Mesenteric fat pad (tissue), 1 donor: ENCODE measurements around the gene CCIN. TPM values are rescaled to one million over a fixed set of nuclear protein-coding genes. Genes with fewer than 3 reads are reported as not detected.

Experiments used
- DNase-seq: peaks from one replicate; pipeline ENCODE4 v3.0.0-alpha.2; 2020; ENCODE audit warnings: low spot score
- total RNA-seq: library from RNA; stranded (reverse); fragmentation: NEBNext Ultra II Directional; extraction: Animal tissue kit (Norgen Biotek cat#: 25700); gene quantifications from one replicate; pipeline ENCODE4 v1.2.1, GENCODE V29; 2021
- donor health status: DM: yes; HTN: yes; CAD: no.

Gene CCIN
- total RNA-seq, 1 donor from 2014 or later, result 0.87 TPM

- no peak for DNase-seq
These were observed 20.8 kb downstream of the CCIN start for GRCh38 chr9:36189976-36190375.

GRCh38 chr9:36190388-36191289, 21.5 kb downstream of the CCIN start, which contains the start of gene CLTA:
Gene CLTA, plus strand, starts transcription at chr9:36190921. Its CDS starts 136 bp downstream, at chr9:36191057.
- DNase-seq, result peak; percentile 96

- no peak for DNase-seq
These were observed 22.1 kb downstream of the CCIN start for GRCh38 chr9:36191290-36191645.

DNA sequence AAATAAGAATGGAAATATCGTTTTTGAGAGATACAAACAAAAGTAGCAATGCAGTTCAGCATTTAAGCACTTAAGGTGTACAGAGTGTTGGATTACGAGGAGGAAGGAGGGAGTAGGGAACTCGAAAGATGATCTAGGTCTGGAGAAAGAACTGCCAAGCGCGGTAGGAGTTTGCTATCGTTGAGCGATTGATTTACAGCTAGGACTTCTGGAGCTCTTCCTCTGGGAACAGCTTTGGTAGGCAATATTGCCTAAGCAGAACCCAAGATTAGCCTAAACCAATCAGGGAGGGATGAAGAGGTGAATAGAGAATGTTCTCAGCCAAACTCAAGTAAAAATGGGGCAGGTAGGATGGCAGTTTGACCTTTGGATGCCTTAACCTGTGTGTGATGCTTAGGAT, 22.5 kb downstream of the CCIN start:
- no peak for DNase-seq

GRCh38 chr9:36192196-36192595, 23.0 kb downstream of the CCIN start:
- no peak for DNase-seq

DNA sequence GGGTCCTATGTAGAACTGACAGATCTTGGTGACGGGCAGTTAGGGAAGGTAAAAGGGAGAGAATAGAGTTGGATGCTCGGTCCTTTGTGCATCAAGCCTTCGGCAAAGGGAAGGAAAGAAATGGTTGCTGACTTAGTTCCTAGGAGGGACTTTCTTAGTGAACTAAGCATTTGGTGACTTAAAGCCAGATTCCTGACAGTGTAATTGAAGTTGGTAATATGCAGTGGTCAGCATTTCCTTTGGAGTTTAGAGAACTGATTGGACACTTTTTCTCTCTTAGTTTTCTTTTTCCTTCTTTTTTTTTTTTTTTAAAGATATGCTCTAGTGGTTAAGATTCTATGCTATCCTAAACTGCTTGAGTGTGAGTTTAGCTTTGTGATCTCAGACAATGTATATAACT, 23.8 kb downstream of the CCIN start:
- DNase-seq, result no peak

- no peak for DNase-seq
These were observed 25.3 kb downstream of the CCIN start for GRCh38 chr9:36194326-36195000.

DNA sequence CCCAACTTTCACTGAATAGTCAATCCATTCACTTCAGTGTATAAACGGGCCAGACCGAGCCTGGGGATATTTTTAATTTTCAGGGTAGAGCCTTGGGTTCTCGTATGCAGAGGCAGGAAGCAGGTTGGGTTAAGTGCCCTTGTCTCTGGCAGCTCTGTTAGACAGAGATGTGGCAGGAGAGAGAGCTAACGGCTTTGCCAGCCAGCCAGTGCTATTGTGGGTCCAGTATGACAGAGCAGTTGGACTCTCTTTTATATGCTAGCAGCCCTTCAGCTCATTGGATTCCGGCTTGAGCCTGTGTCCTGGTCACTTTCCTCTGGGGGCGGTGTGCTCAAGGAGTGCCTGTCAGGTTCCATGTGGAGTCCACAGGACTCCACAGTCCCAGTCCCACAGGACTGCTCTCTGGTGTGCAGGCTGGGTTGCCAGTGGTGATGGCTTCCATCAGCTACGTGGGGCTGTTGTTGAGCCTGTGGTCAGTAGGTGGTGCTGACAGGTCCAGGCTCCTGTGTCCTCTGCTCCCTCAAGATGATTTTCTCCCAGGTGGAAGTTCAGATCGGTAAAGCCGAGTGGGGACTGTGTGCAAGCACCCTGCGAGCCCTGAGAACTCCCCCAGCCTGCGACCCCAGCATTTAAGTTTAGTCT, 35.8 kb downstream of the CCIN start:
- no peak for DNase-seq

- no peak for DNase-seq
These were observed 37.8 kb downstream of the CCIN start for GRCh38 chr9:36207016-36207415.

DNA sequence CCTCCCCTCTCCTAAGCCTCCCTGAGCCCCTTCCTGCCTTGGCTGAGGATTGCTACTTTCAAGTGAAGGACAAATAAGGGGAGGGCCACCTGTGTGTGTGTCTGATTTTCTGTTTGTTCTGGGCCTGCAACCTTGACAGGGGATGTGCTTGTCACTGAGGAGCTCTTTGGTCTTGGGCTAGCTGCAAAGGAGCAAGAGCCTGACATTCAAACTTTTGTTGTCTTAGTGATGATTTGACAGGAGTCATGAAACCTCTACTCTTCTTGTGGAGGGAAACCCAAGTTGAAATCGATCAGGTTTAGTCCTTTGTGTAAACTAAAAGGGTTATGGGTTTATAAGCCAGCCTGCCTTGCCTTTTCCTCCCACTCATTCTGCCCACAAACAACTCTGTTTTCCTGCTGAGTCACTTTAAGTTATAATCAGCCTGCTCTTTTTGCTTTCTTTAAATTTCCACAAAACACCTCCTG, 38.4 kb downstream of the CCIN start:
- no peak for DNase-seq

DNA sequence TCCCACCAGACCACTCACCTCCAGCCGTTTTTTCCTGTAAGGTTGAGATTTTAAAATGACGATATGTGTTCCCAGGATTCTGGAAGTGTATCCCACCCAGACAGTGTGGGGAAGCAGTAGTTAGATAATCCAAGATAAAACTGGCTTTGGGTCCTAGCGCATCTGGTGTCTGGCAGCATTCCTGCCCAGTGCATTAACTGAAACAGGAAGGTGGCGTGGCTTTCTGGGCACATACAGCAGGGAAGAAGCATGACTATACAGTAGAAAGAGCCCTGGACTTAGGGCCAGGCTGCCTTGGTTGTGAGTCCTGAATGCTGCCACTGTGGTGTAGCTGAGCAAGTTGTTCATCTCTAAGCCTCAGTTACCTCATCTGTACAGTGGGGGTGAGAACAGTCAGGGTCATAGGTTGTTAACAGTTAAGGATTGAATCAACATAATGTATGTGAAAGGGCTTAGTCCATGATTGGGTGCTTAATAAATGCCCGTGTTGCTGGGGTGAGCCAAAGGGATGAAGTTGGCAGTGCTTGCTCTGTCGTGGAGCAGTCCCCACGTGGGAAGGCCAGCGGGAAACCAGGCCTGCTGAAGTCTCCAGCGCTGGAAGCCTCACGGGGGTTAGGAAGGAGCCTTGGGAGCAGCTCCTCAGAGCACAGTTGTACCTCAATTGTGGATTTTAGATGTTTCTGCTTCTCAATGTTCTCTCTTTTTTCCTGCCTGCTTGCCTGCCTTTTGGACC, 39.5 kb downstream of the CCIN start:
- no peak for DNase-seq

DNA sequence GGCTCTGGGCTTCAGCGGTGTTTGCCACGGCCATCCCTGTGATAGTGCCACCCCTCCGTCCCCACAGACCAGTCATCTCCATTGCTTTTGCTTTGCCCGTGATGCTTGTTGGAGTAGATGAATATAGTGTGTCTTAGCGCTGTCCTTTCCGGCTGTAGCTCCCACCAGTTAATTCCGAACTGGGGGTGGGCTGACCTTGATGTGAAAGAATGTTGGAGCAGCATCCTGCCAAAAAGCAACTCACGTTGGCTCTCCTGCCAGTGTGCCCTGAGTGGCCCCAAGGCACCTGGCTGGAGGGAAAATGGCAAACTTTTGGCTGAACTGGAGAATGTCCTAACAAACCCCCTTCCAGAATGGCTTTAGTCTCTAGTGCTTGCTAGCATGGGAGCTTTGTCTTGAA, 41.5 kb downstream of the CCIN start:
- no peak for DNase-seq

DNA sequence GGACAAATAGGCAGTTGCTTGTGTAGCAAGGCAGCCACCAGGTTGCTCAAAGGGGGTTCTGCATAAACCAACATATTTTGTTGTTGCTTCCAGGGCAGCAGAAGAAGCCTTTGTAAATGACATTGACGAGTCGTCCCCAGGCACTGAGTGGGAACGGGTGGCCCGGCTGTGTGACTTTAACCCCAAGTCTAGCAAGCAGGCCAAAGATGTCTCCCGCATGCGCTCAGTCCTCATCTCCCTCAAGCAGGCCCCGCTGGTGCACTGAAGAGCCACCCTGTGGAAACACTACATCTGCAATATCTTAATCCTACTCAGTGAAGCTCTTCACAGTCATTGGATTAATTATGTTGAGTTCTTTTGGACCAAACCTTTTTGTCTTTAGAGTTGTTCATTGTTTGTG, 42.3 kb downstream of the CCIN start:
- no peak for DNase-seq

- DNase-seq, result no peak
These were observed 44.2 kb downstream of the CCIN start for GRCh38 chr9:36213387-36213786.

GRCh38 chr9:36213989-36214388, 44.8 kb downstream of the CCIN start:
- DNase-seq, result no peak

- no peak for DNase-seq
These were observed 45.4 kb downstream of the CCIN start for GRCh38 chr9:36214571-36214970.

DNA sequence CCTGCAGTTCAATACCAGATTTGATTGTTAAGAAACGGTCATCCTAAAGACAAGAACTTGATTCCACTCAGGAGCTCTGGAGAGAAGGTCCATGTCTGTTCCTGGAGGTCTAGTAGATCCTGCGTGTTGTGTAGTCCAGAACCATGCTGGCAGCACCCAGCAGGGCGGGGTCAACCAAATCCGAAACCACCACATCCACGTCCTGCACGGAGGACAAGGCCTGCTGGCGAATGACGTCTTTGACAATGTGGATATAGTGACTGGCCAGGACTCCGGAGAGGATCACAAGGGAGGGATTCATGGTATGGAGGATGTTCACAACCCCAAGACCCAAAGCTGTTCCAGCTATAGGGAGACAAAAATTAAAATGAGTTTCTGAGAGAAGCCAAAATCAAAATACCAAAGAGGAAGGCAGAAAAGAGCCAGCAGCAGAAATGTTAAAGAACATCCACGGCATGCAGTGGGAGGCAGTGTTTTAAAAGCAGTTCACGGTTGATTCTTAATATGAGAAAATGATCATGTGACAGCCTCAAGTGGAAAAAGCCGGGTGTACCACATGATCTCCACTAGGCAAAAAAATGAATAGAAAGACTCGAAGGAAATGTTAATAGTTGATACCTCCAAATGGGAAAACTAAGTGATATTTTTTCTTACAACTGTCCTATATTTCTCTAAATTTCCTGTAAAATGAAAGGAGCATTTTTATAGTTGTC, 48.2 kb downstream of the CCIN start:
- no peak for DNase-seq

DNA sequence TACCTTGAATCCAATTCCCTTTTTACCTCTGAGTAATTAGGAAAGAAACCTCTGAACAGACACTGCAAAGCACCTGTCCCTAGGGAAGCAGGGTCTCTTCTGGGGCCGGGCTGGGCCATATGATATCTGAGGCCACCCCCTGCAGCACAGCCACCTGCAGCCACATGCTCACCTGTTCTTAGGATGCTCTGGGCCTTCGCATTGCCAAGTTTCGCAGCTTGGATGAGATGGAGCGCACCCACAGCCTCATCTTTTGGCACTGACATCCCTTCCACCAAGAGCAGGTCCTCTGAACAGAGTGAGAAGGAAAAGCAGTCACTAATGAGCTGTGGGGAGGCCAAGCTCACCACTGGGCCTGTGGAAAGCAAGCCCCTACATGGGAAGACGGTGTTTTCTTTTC, 48.8 kb downstream of the CCIN start:
- no peak for DNase-seq

DNA sequence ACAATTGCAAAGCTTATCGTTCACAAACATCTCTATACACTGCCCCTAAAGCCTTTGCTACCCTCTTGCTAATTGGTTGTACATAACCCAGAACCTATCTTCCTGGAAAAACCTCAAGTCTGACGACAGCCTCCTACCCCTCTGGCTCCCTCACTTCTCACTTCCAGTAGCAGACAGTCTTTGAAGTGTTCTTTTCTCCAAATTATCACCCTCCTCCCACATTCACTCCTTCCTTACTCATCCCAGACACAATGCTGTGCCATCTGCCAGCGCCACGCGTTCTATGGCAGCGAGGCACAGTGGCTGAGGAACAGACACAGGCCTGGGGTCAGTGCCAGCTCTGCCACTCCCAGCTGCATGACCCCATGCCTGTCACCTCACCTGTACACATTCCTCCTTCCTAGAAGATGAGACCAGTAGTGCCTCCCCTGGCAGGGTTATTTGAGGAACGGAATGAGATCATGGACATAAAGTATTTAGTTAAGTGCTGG, 49.3 kb downstream of the CCIN start:
- DNase-seq, result no peak
